Left colon (tissue), 2 donors: ENCODE measurements around the gene SCN8A. TPM values are rescaled to one million over a fixed set of nuclear protein-coding genes. Genes with fewer than 3 reads are reported as not detected.

Experiments
- ATAC-seq: fragments of 200-7000 bp; cut with Tn5 transposase; one replicate; pipeline ENCODE4 v1.9.1; 2020; ENCODE audit warnings: mild to moderate bottlenecking, moderate library complexity
- DNase-seq, 2 donors: peaks; one replicate each; pipeline ENCODE4 v3.0.0-alpha.2; 2020
- intact Hi-C, 2 donors: fragments of 100-400 bp; cut with DNase I in 1 of 2; cut with micrococcal nuclease in 1 of 2; formaldehyde crosslinking; loops; one replicate each; pipeline versions ENCODE4 v1.11.2 to v1.14.0; 2022; cut with DNase I, micrococcal nuclease
- total RNA-seq, 2 donors: library from RNA; stranded (reverse); fragmentation: NEBNext Ultra II Directional; extraction: Animal tissue kit (Norgen Biotek cat#: 25700); gene quantifications; one replicate each; pipeline ENCODE4 v1.2.1, GENCODE V29; 2021
- donor health status: DM: no; HTN: no; CAD: no.
- donor health status: DM: yes; HTN: yes; CAD: no.

The SCN8A gene
- total RNA-seq, 2 donors from 2014 or later, result 4.9 to 9.2 TPM

- intact Hi-C loops, result no loop called here
- ATAC-seq (no peak), DNase-seq (no peak)
These were observed 158.4 kb downstream of the SCN8A start for GRCh38 chr12:51749206-51749985.

GRCh38 chr12:51749986-51750317 is 158.9 kb downstream of the SCN8A start:
- intact Hi-C loops, result no loop called here
- DNase-seq (no peak), ATAC-seq (peak; percentile 37)

- DNase-seq, result no peak
- no peak for ATAC-seq
- intact Hi-C loops, result no loop called here
These were observed 160.6 kb downstream of the SCN8A start for GRCh38 chr12:51751661-51752060.

- peak; percentile 27 for ATAC-seq
- DNase-seq, result peak in 1 of 2 donors; percentile 44
- intact Hi-C loops, result no loop called here
These were observed 161.3 kb downstream of the SCN8A start for GRCh38 chr12:51752234-51752889.

- DNase-seq (no peak), ATAC-seq (peak; percentile 65)
- intact Hi-C loops, result no loop called here
These were observed 163.1 kb downstream of the SCN8A start for GRCh38 chr12:51753980-51754675.

- DNase-seq (no peak), ATAC-seq (no peak)
- intact Hi-C loops, result no loop called here
These were observed 164.2 kb downstream of the SCN8A start for GRCh38 chr12:51755251-51755650.

GRCh38 chr12:51759175-51759574 is 168.1 kb downstream of the SCN8A start:
- intact Hi-C loops, result no loop called here
- DNase-seq (no peak), ATAC-seq (no peak)

GRCh38 chr12:51759695-51760094 is 168.7 kb downstream of the SCN8A start:
- ATAC-seq (no peak), DNase-seq (no peak)
- intact Hi-C loops, result no loop called here

- DNase-seq (no peak), ATAC-seq (no peak)
- intact Hi-C loops, result no loop called here
These were observed 169.2 kb downstream of the SCN8A start for GRCh38 chr12:51760231-51760630.

- no peak for DNase-seq
- ATAC-seq, result no peak
- intact Hi-C loops, result no loop called here
These were observed 172.7 kb downstream of the SCN8A start for GRCh38 chr12:51763743-51764142.

GRCh38 chr12:51766067-51766676 is 175.1 kb downstream of the SCN8A start:
- intact Hi-C loops, result no loop called here
- ATAC-seq (no peak), DNase-seq (no peak)

GRCh38 chr12:51771008-51771407 is 180.0 kb downstream of the SCN8A start:
- ATAC-seq (peak; percentile 58), DNase-seq (no peak)
- intact Hi-C loops, result no loop called here

GRCh38 chr12:51773145-51773869 is 182.3 kb downstream of the SCN8A start:
- ATAC-seq (no peak), DNase-seq (no peak)
- intact Hi-C loops, result no loop called here

- DNase-seq, result no peak
- ATAC-seq, result no peak
- intact Hi-C loops, result no loop called here
These were observed 183.9 kb downstream of the SCN8A start for GRCh38 chr12:51774933-51775332.

- ATAC-seq (no peak), DNase-seq (no peak)
- intact Hi-C loops, result no loop called here
These were observed 186.4 kb downstream of the SCN8A start for GRCh38 chr12:51777457-51777856.

GRCh38 chr12:51777973-51778372 is 186.9 kb downstream of the SCN8A start:
- DNase-seq (no peak), ATAC-seq (peak; percentile 55)
- intact Hi-C loops, result no loop called here

GRCh38 chr12:51779876-51780275 is 188.8 kb downstream of the SCN8A start:
- ATAC-seq (no peak), DNase-seq (no peak)
- intact Hi-C loops, result no loop called here

GRCh38 chr12:51784688-51785087 is 193.7 kb downstream of the SCN8A start:
- intact Hi-C loops, result no loop called here
- no peak for DNase-seq
- ATAC-seq, result peak; percentile 78

- no peak for ATAC-seq
- intact Hi-C loops, result no loop called here
- no peak for DNase-seq
These were observed 194.9 kb downstream of the SCN8A start for GRCh38 chr12:51785906-51786305.
